Neuronal stem cell (in vitro differentiated cells): ENCODE results near the gene MAP7D2.
"Not testable (repeated sequence)": the region's sequence is repeated elsewhere in the genome, so short reads cannot be mapped to it uniquely, and the experiment has no call there.

ENCODE experiments used
- DNase-seq: peaks from one replicate; pipeline ENCODE4 v3.0.0-alpha.2; 2013; ENCODE audit warnings: low spot score
- H2AFZ ChIP-seq: one replicate; pipeline ENCODE4 v1.6.1; 2013; ENCODE audit warnings: mild to moderate bottlenecking, low read length, inconsistent platforms
- H2AK5ac ChIP-seq: 2 replicates; pipeline ENCODE4 v1.6.1; 2013; ENCODE audit warnings: low read depth, mild to moderate bottlenecking, inconsistent platforms, low read length, moderate library complexity, mixed read lengths
- H2BK120ac ChIP-seq: 2 replicates; pipeline ENCODE4 v1.6.1; 2013; ENCODE audit warnings: low read depth, mild to moderate bottlenecking, inconsistent platforms, low read length, moderate library complexity, mixed read lengths
- H2BK12ac ChIP-seq: one replicate; pipeline ENCODE4 v1.6.1; 2013; ENCODE audit warnings: low read length, inconsistent platforms
- H2BK15ac ChIP-seq: 2 replicates; pipeline ENCODE4 v1.6.1; 2013; ENCODE audit warnings: mild to moderate bottlenecking, low read length, inconsistent platforms, mixed read lengths
- H2BK5ac ChIP-seq: one replicate; pipeline ENCODE4 v1.6.1; 2013; ENCODE audit warnings: inconsistent platforms, mild to moderate bottlenecking, low read length, moderate library complexity
- H3K14ac ChIP-seq: one replicate; pipeline ENCODE4 v1.6.1; 2013; ENCODE audit warnings: low read length, inconsistent platforms
- H3K18ac ChIP-seq: 2 replicates; pipeline ENCODE4 v1.6.1; 2013; ENCODE audit warnings: low read length, inconsistent platforms
- H3K23ac ChIP-seq: 2 replicates; pipeline ENCODE4 v1.6.1; 2013; ENCODE audit warnings: low read depth, mild to moderate bottlenecking, mixed read lengths, low read length, inconsistent platforms; ENCODE audit not compliant: poor library complexity
- H3K27ac ChIP-seq: replicated peaks from 3 replicates; pipeline ENCODE4 v1.5.1; 2013; ENCODE audit warnings: low read length, inconsistent platforms
- H3K27me3 ChIP-seq, 3 experiments: 2 replicates each; pipeline ENCODE4 v1.6.1; 2013; ENCODE audit warnings: low read length in 3 of 3, mild to moderate bottlenecking in 2 of 3, inconsistent platforms in 1 of 3, low read depth in 1 of 3, mixed read lengths in 1 of 3, moderate library complexity in 1 of 3; ENCODE audit not compliant: control insufficient read depth in 3 of 3, insufficient read depth in 3 of 3
- H3K36me3 ChIP-seq, 2 donors: replicated peaks in 1 of 2; 2 replicates each; pipeline ENCODE4 v1.6.1; 2013; ENCODE audit warnings: low read length in 2 of 2; ENCODE audit not compliant: control insufficient read depth in 2 of 2, insufficient read depth in 2 of 2
- H3K4ac ChIP-seq: 2 replicates; pipeline ENCODE4 v1.6.1; 2013; ENCODE audit warnings: inconsistent platforms, mild to moderate bottlenecking, low read length, moderate library complexity
- H3K4me1 ChIP-seq, 2 donors: 1 replicate in 1 of 2; 2 replicates in 1 of 2; pipeline ENCODE4 v1.6.1; 2013; ENCODE audit warnings: low read length in 2 of 2, low read depth in 1 of 2; ENCODE audit not compliant: control insufficient read depth in 2 of 2, insufficient read depth in 1 of 2
- H3K4me2 ChIP-seq: one replicate; pipeline ENCODE4 v1.6.1; 2013; ENCODE audit warnings: mild to moderate bottlenecking, low read length, inconsistent platforms; ENCODE audit not compliant: insufficient read depth, poor library complexity, severe bottlenecking
- H3K4me3 ChIP-seq, 2 donors: 2 replicates each; pipeline ENCODE4 v1.5.1; 2013; ENCODE audit warnings: low read length in 2 of 2, mild to moderate bottlenecking in 2 of 2, inconsistent platforms in 1 of 2, moderate library complexity in 1 of 2
- H3K79me1 ChIP-seq: one replicate; pipeline ENCODE4 v1.6.1; 2013; ENCODE audit warnings: low read depth, mild to moderate bottlenecking, inconsistent platforms, low read length, moderate library complexity
- H3K9ac ChIP-seq: one replicate; pipeline ENCODE4 v1.6.1; 2013; ENCODE audit warnings: mild to moderate bottlenecking, low read depth, low read length, inconsistent platforms; ENCODE audit not compliant: poor library complexity
- H3K9me3 ChIP-seq, 2 donors: replicated peaks in 1 of 2; 2 replicates each; pipeline versions ENCODE3 to v1.6.1; 2013; ENCODE audit warnings: low read length in 2 of 2, mild to moderate bottlenecking in 2 of 2, inconsistent platforms in 1 of 2, low read depth in 1 of 2, mixed read lengths in 1 of 2, moderate library complexity in 1 of 2; ENCODE audit not compliant: control insufficient read depth in 2 of 2, insufficient read depth in 1 of 2
- H4K8ac ChIP-seq: one replicate; pipeline ENCODE4 v1.6.1; 2013; ENCODE audit warnings: low read depth, mild to moderate bottlenecking, inconsistent platforms, low read length, moderate library complexity
- H4K91ac ChIP-seq: one replicate; pipeline ENCODE4 v1.6.1; 2013; ENCODE audit warnings: low read length, low read depth, mild to moderate bottlenecking, inconsistent platforms; ENCODE audit not compliant: poor library complexity
- WGBS, 2 donors: extraction: QIAGEN DNeasy Blood & Tissue Kit; methylation state at CpG; one replicate each; pipeline ENCODE4 v1.1.7; 2013; ENCODE audit warnings: missing lambda C conversion rate in 2 of 2, mixed read lengths in 1 of 2; ENCODE audit not compliant: insufficient read length in 2 of 2, insufficient replicate concordance in 1 of 2; ENCODE audit errors: extremely low coverage in 2 of 2; 5-methylcytosine and 5-hydroxymethylcytosine counted together

Gene MAP7D2

GRCh38 chrX:20128670-20129069, 12.0 kb upstream of the MAP7D2 start:
- H2AK5ac ChIP-seq, result no peak overlapping the region
- no peak overlapping the region for H2BK120ac ChIP-seq
- no peak overlapping the region for H3K18ac ChIP-seq
- no peak overlapping the region for H4K91ac ChIP-seq
- H3K27me3 ChIP-seq, result no peaks in the 10 kb centered on the region
- H3K4ac ChIP-seq, result no peak overlapping the region
- H3K79me1 ChIP-seq, result no peaks in the 10 kb centered on the region
- H3K9ac ChIP-seq, result no peak overlapping the region
- H3K36me3 ChIP-seq, result peaks cover 0 to 72% of the 10 kb centered on the region in 2 donors
- H3K14ac ChIP-seq, result no peak overlapping the region
- no peak overlapping the region for H3K27ac ChIP-seq
- no peaks in the 10 kb centered on the region for H3K9me3 ChIP-seq
- no peak overlapping the region for H3K4me2 ChIP-seq
- no peak overlapping the region for H3K4me3 ChIP-seq
- H3K23ac ChIP-seq, result no peak overlapping the region
- WGBS, 2 donors, result no CpG with 5 or more reads among the region's 4 CpGs
- H2BK12ac ChIP-seq, result no peak overlapping the region
- DNase-seq, result no peak
- H3K4me1 ChIP-seq, result no peaks in the 10 kb centered on the region
- H2AFZ ChIP-seq, result no peak overlapping the region
- H4K8ac ChIP-seq, result no peak overlapping the region
- H2BK15ac ChIP-seq, result no peak overlapping the region
- no peak overlapping the region for H2BK5ac ChIP-seq

- H3K23ac ChIP-seq, H3K9me3 ChIP-seq, H3K79me1 ChIP-seq, H3K27ac ChIP-seq, DNase-seq, H2BK15ac ChIP-seq, H3K18ac ChIP-seq, H3K4me3 ChIP-seq, H3K4me1 ChIP-seq, H3K4me2 ChIP-seq, H3K9ac ChIP-seq, H2BK120ac ChIP-seq, H2BK5ac ChIP-seq, H2AK5ac ChIP-seq, H3K4ac ChIP-seq, H3K27me3 ChIP-seq, H2AFZ ChIP-seq, H3K14ac ChIP-seq, H4K8ac ChIP-seq, H4K91ac ChIP-seq, H2BK12ac ChIP-seq: not testable (repeated sequence)
- WGBS, 2 donors, result no CpG with 5 or more reads among the region's 3 CpGs
- peaks cover 0 to 59% of the 10 kb centered on the region in 2 donors for H3K36me3 ChIP-seq
Observed at GRCh38 chrX:20127440-20127839, 10.7 kb upstream of the MAP7D2 start.

DNA sequence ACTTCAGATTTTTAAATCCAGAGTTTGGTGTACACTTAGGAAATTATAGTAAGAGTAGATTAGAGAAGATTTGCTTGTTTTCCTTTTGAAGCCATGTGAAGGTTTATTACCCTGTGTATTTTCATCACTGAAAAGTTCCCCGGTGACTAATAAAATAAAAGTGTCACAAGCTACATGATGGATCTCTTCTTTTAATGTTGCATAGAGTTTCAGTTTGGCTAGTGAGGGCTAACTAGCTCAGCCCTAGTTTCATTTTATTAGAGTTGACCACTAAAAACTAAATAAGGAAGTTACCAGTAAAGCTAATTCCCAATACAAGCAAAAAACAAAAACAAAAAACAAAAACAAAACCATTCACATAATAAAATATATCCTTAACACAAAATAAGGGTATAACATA, 10.1 kb upstream of the MAP7D2 start:
- not testable (repeated sequence) for H3K27me3 ChIP-seq, H2AFZ ChIP-seq, H3K14ac ChIP-seq, H2BK120ac ChIP-seq, H3K9ac ChIP-seq, H3K9me3 ChIP-seq, H3K4me1 ChIP-seq, H2AK5ac ChIP-seq, H3K27ac ChIP-seq, H4K91ac ChIP-seq, H2BK12ac ChIP-seq, H3K4me3 ChIP-seq, H3K4me2 ChIP-seq, H3K79me1 ChIP-seq, H3K23ac ChIP-seq, DNase-seq, H2BK15ac ChIP-seq, H3K4ac ChIP-seq, H3K18ac ChIP-seq, H2BK5ac ChIP-seq, H4K8ac ChIP-seq
- H3K36me3 ChIP-seq, result peaks cover 0 to 53% of the 10 kb centered on the region in 2 donors
- no CpG with 5 or more reads among the region's 1 CpG for WGBS, 2 donors

DNA sequence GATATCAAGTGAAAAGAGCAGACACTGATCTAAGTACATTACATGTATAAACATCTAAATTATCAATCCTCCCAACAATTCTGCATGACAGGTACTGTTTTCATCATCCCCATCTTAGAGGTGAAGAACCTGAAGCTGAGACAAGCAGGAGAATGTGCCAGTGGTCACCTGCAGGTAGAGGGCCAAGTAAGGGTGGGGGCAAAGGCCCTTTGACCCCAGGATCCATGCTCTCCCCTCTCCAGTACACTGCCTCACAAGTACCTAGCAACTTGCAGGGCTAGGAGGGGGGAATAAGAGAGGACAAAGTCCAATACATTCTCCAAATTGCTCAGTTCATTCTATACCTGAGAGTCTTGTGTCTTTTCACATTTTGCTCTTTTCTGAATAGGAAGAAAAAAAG, 8.3 kb upstream of the MAP7D2 start:
- no peak overlapping the region for H3K4me3 ChIP-seq
- no peak overlapping the region for H3K9ac ChIP-seq
- H2AFZ ChIP-seq, result no peak overlapping the region
- no peak overlapping the region for H2BK12ac ChIP-seq
- no peaks in the 10 kb centered on the region for H3K27me3 ChIP-seq
- H4K8ac ChIP-seq, result no peak overlapping the region
- H2BK5ac ChIP-seq, result no peak overlapping the region
- H3K4me1 ChIP-seq, result no peaks in the 10 kb centered on the region
- H3K4ac ChIP-seq, result no peak overlapping the region
- no peak overlapping the region for H3K18ac ChIP-seq
- no peak overlapping the region for H3K27ac ChIP-seq
- no peak overlapping the region for H2BK15ac ChIP-seq
- no peak for DNase-seq
- no peak overlapping the region for H2AK5ac ChIP-seq
- no peak overlapping the region for H3K23ac ChIP-seq
- peaks cover 0 to 36% of the 10 kb centered on the region in 2 donors for H3K36me3 ChIP-seq
- no peaks in the 10 kb centered on the region for H3K9me3 ChIP-seq
- no peaks in the 10 kb centered on the region for H3K79me1 ChIP-seq
- H3K4me2 ChIP-seq, result no peak overlapping the region
- H3K14ac ChIP-seq, result no peak overlapping the region
- no peak overlapping the region for H4K91ac ChIP-seq
- no peak overlapping the region for H2BK120ac ChIP-seq
